Measurements from ENCODE around the gene TNFRSF14.

DNA sequence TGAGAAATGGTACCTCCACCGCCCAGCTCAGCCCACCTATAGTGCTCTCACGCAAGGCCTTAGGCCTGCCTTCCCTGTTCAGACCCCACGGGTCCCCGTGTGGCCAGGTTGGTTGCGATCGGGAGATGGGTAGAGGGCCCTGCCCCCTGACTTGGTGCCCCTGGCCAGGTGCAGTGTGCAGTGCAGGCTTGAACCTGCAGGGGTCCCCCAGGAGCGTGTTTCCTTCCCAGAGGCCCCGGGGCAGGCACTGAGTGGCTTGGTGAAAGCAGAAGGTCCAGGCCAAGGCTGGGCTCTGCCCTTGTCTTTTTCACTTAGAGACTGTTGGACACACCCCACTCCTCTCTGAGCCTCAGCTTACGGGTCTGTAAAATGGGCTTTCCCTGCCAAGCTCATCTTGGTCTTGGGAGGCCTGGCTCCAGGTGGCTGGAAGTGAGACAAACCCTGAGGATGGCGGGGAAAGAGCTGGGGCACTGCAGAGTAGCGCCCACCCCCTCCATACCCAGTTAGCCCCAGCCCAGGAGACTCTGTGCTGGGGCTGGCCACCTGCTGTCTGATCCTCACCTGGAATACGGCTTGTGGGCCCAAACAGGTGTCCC is 16.8 kb upstream of the TNFRSF14 start:
- TF ChIP-seq EZH2phosphoT487 (IDR thresholded peaks at IDR 0.05; ENCODE audit: insufficient read depth, low read depth) (no peak), EZH2 (IDR thresholded peaks at IDR 0.05; ENCODE audit: insufficient read depth, poor library complexity, severe bottlenecking) (no peak)
